K562 (cell line): ENCODE data around the gene FAM240A. TPM values are rescaled to one million over a fixed set of nuclear protein-coding genes. Genes with fewer than 3 reads are reported as not detected.

Experiments
- ATAC-seq: fragments of 200-7000 bp; cut with Tn5 transposase; 3 replicates; pipeline ENCODE4 v1.9.1; 2020; ENCODE audit warnings: moderate library complexity
- BruUV-seq: library from RNA; stranded (reverse); fragments of 400-500 nt; replicated peaks from 2 replicates; lab custom pipeline; 2021; lab: Mats Ljungman, UMichigan
- CTCF ChIA-PET: fragments of 300-600 bp; formaldehyde crosslinking; extraction: SDS; loops from one replicate; lab custom pipeline; 2021; ENCODE audit warnings: low intra/inter-chr PET ratio; lab: Yijun Ruan, JAX
- POLR2A ChIA-PET: fragments of 300-600, 350-650 bp; sonication (Branson Sonifier 250); formaldehyde crosslinking; extraction: SDS; loops from one replicate; lab custom pipeline; 2021; ENCODE audit warnings: antibody characterized with exemption, inconsistent platforms; lab: Yijun Ruan, JAX
- DNase-seq, 4 experiments: peaks; one replicate each; pipeline versions ENCODE4 v3.0.0 to v3.0.0-alpha.2; 2011 to 2018; ENCODE audit warnings: low spot score in 3 of 4, mixed read lengths in 3 of 4; ENCODE audit errors: extremely low read depth in 1 of 4
- FAIRE-seq: peaks from 2 replicates; lab custom pipeline; 2011; peaks lifted over from hg19 to GRCh38; lab: Jason Lieb, UNC
- H2AFZ ChIP-seq: 2 replicates; pipeline ENCODE4 v1.6.0; 2011; ENCODE audit warnings: low read depth, low read length, control low read depth, inconsistent platforms
- H3K27ac ChIP-seq: fragments of 200-600 bp; 3 replicates; pipeline ENCODE4 v1.8.0; 2011; ENCODE audit warnings: low read depth, mild to moderate bottlenecking, control low read depth, inconsistent platforms, low read length, moderate library complexity, mixed read lengths; ENCODE audit errors: extremely low read depth
- H3K27me3 ChIP-seq, 2 experiments: fragments of 300-600 bp in 1 of 2; 2 replicates in 1 of 2; 3 replicates in 1 of 2; pipeline versions ENCODE4 v1.6.0 to v1.8.0; 2011; ENCODE audit warnings: inconsistent platforms in 2 of 2, low read length in 2 of 2, mild to moderate bottlenecking in 1 of 2, mixed read lengths in 1 of 2, moderate library complexity in 1 of 2; ENCODE audit not compliant: control insufficient read depth in 2 of 2, insufficient read depth in 2 of 2
- H3K36me3 ChIP-seq: fragments of 300-600 bp; 3 replicates; pipeline ENCODE4 v1.8.0; 2011; ENCODE audit warnings: mild to moderate bottlenecking, low read length, inconsistent platforms; ENCODE audit not compliant: control insufficient read depth, insufficient read depth
- H3K4me1 ChIP-seq, 2 experiments: fragments of 200-600 bp in 1 of 2; replicated peaks in 1 of 2; 2 replicates in 1 of 2; 3 replicates in 1 of 2; pipeline versions ENCODE4 v1.5.1 to v1.8.0; 2011; ENCODE audit warnings: inconsistent platforms in 2 of 2, low read length in 2 of 2, mild to moderate bottlenecking in 1 of 2, mixed read lengths in 1 of 2, moderate library complexity in 1 of 2; ENCODE audit not compliant: control insufficient read depth in 2 of 2, insufficient read depth in 2 of 2
- H3K4me2 ChIP-seq: 2 replicates; pipeline ENCODE4 v1.6.1; 2011; ENCODE audit warnings: low read length, control low read depth, inconsistent platforms, mixed read lengths; ENCODE audit not compliant: insufficient read depth
- H3K4me3 ChIP-seq: fragments of 200-600 bp; sonication (generic), shearing (Covaris generic); 2 replicates; pipeline ENCODE4 v1.5.1; 2016; ENCODE audit warnings: control low read depth, inconsistent platforms
- H3K79me2 ChIP-seq: fragments of 200-600 bp; 3 replicates; pipeline ENCODE4 v1.8.0; 2011; ENCODE audit warnings: low read length, inconsistent platforms; ENCODE audit not compliant: control insufficient read depth, insufficient read depth
- H3K9ac ChIP-seq, 2 experiments: 2 replicates each; pipeline versions ENCODE4 v1.6.0 to v1.6.1; 2011; ENCODE audit warnings: low read depth in 2 of 2, low read length in 2 of 2, control low read depth in 1 of 2, inconsistent platforms in 1 of 2, mild to moderate bottlenecking in 1 of 2, mixed read lengths in 1 of 2; ENCODE audit not compliant: insufficient read depth in 1 of 2
- H3K9me1 ChIP-seq: one replicate; pipeline ENCODE4 v1.6.0; 2011; ENCODE audit warnings: inconsistent platforms, mild to moderate bottlenecking, low read length, moderate library complexity; ENCODE audit not compliant: control insufficient read depth, insufficient read depth
- H3K9me3 ChIP-seq: replicated peaks from 2 replicates; pipeline ENCODE4 v1.5.1; 2011; ENCODE audit warnings: low read depth, low read length, inconsistent platforms; ENCODE audit not compliant: control insufficient read depth, insufficient read depth
- H4K20me1 ChIP-seq: replicated peaks from 2 replicates; pipeline ENCODE4 v1.6.1; 2011; ENCODE audit warnings: low read length, inconsistent platforms, mixed read lengths; ENCODE audit not compliant: control insufficient read depth, insufficient read depth
- NRF1 ChIP-seq, 2 experiments: fragments of 450-650 bp; IDR thresholded peaks in 1 of 2; conservative IDR thresholded peaks in 1 of 2; 2 replicates each; pipeline ENCODE4 v1.6.1; 2014; ENCODE audit warnings: mild to moderate bottlenecking in 2 of 2
- ZBTB12 ChIP-seq: fragments of 250-450 bp; sonication (Bioruptor Pico); IDR thresholded peaks from 2 replicates; pipeline ENCODE4 v1.4.0; 2020
- ZNF57 ChIP-seq: fragments of 450-650 bp; formaldehyde crosslinking; IDR thresholded peaks from 2 replicates; pipeline ENCODE4 v1.4.0; 2020; ENCODE audit warnings: mild to moderate bottlenecking, moderate library complexity
- WGBS: fragments of 100-300 bp; shearing (Covaris generic); methylation state at CpG from one replicate; pipeline ENCODE4 v1.1.6; 2016; ENCODE audit warnings: low coverage, mixed read lengths; ENCODE audit not compliant: insufficient coverage; ENCODE audit errors: missing lambda C conversion rate; 5-methylcytosine and 5-hydroxymethylcytosine counted together
- in situ Hi-C: fragments of 300-500 bp; cut with MboI; formaldehyde crosslinking; loops from 4 replicates; pipeline ENCODE4 v1.15.0; 2018; ENCODE audit warnings: inconsistent platforms, mixed read lengths
- intact Hi-C: fragments of 100-400 bp; cut with micrococcal nuclease; formaldehyde crosslinking; loops from 2 replicates; pipeline ENCODE4 v1.14.2; 2022
- polyA plus RNA-seq, 8 experiments: library from polyadenylated mRNA; depleted of rRNA in 4 of 8; stranded (reverse) in 5 of 8; unstranded in 3 of 8; fragments of >200 nt; fragmentation: Nextera tagmentation in 2 of 8; fragmentation: Illumina TruSeq in 1 of 8; extraction: Ambion mirVana in 2 of 8; extraction: Trizol in 1 of 8; gene quantifications; 2 replicates each; pipeline versions ENCODE4 v1.2.1 to v1.2.3, GENCODE V29; 2011 to 2014; ENCODE audit warnings: inconsistent platforms in 1 of 8, missing spikeins in 1 of 8
- total RNA-seq, 7 experiments: library from RNA; depleted of rRNA in 6 of 7; stranded (reverse); fragments of >200 nt in 6 of 7; fragmentation: Illumina TruSeq in 2 of 7; extraction: Trizol in 2 of 7; gene quantifications; 2 replicates each; pipeline versions ENCODE4 v1.2.1 to v1.2.3, GENCODE V29; 2011 to 2021; ENCODE audit warnings: low replicate concordance in 1 of 7

FAM240A gene
- total and polyA plus RNA-seq, 9 of the 15 experiments (the other 6 are each of a cell fraction or from before 2014, with no cell fraction given), result not detected

DNA sequence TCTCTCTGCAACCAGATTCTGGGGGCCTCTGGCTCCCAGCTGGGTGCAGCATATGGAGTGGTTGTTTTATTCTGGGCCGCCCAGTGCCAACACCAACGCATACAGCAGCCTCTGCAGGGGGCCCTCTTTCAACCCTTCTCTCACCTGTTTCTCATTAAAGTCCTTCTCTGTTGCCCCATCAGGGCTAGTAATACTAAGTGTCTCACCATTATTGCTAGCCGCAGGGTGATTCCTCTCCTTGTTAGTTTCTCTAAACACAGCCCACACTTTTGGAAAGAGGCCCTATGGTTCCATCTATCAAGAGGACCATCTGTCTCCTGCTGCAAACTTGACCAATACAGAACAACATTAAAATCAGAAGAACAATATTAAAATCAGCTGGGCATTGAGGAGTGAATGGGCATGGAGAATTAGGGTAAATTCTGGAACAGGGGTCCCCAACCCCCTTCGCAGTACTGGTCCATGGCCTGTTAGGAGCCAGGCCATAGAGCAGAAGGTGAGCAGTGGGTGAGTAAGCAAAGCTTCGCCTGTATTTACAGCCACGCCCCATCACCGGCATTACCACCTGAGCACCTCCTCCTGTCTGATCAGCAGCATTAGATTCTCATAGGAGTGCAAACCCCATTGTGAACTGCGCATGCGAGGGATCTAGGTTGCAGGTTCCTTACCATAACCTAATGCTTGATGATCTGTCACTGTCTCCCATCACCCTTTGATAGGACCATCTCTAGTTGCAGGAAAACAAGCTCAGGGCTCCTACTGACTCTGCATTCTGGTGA, 44.6 kb downstream of the FAM240A start:
- H3K27me3 ChIP-seq, result peaks cover 23 to 52% of the 10 kb centered on the region in 2 experiments
- no peak overlapping the region for H2AFZ ChIP-seq
- H3K36me3 ChIP-seq, result no peaks in the 10 kb centered on the region
- no peaks in the 10 kb centered on the region for H3K9me3 ChIP-seq
- H3K79me2 ChIP-seq, result no peaks in the 10 kb centered on the region
- ChIA-PET POLR2A (interaction anchor here (0.7 to 1.0 kb wide), 2 partner anchors 9 to 27 kb away, joined by 3 to 4 read pairs; no protein-coding TSS in a partner anchor), CTCF (no interaction called here)
- DNase-seq, result no peak
- WGBS, result under 1% methylated on average over 9 of the region's 9 CpGs
- no peak overlapping the region for H3K27ac ChIP-seq
- TF ChIP-seq ZNF57 (CRISPR knock-in tag) (no peak), NRF1 (conservative IDR thresholded peaks at IDR 0.05 in 1 of 2, IDR thresholded peaks at IDR 0.05 in 1 of 2) (peak; percentile 65 to 71; a peak in 3 of 4 replicates), ZBTB12 (CRISPR knock-in tag) (no peak)
- FAIRE-seq, result no peak
- in situ Hi-C loops, result no loop called here
- H3K9ac ChIP-seq, result no peak overlapping the region
- no peaks in the 10 kb centered on the region for H3K9me1 ChIP-seq
- no TSS peak for BruUV-seq
- no peak overlapping the region for H3K4me3 ChIP-seq
- intact Hi-C loops, result no loop called here
- no peak for ATAC-seq
- H4K20me1 ChIP-seq, result no peaks in the 10 kb centered on the region; the same call in 1 of the 2 replicates
- no peak overlapping the region for H3K4me2 ChIP-seq
- H3K4me1 ChIP-seq, result no peaks in the 10 kb centered on the region
